PC-3 (cell line): ENCODE measurements around the gene EXD3. TPM values are rescaled to one million over a fixed set of nuclear protein-coding genes. Genes with fewer than 3 reads are reported as not detected.

Source experiments
- ATAC-seq: fragments of 200-7000 bp; cut with Tn5 transposase; 2 replicates; pipeline ENCODE4 v1.9.1; 2020; ENCODE audit warnings: mild to moderate bottlenecking, moderate library complexity
- BruUV-seq: library from RNA; stranded (reverse); fragments of 400-500 nt; replicated peaks from 2 replicates; lab custom pipeline; 2021; lab: Mats Ljungman, UMichigan
- CTCF ChIA-PET: fragments of 300-600 bp; sonication (Branson Sonifier 250); formaldehyde crosslinking; loops from one replicate; lab custom pipeline; 2022; ENCODE audit warnings: antibody characterized with exemption; lab: Charles Lee
- POLR2A ChIA-PET: fragments of 300-600 bp; sonication (Branson Sonifier 250); formaldehyde crosslinking; loops from one replicate; lab custom pipeline; 2022; ENCODE audit warnings: antibody characterized with exemption; ENCODE audit not compliant: unreplicated experiment; lab: Charles Lee
- DNase-seq: peaks from one replicate; pipeline ENCODE4 v3.0.0-alpha.2; 2015
- H2AFZ ChIP-seq: fragments of 300-600 bp; sonication (generic); 2 replicates; pipeline ENCODE4 v1.6.0; 2016; ENCODE audit warnings: antibody characterized with exemption, low read length
- H3F3A ChIP-seq: fragments of 300-600 bp; sonication (generic); one replicate; pipeline ENCODE4 v1.6.0; 2017; ENCODE audit warnings: antibody characterized with exemption, low read length, control low read depth, mild to moderate bottlenecking; ENCODE audit not compliant: unreplicated experiment
- H3K27ac ChIP-seq: fragments of 300-600 bp; sonication (generic); 2 replicates; pipeline ENCODE4 v1.5.1; 2016; ENCODE audit warnings: mild to moderate bottlenecking, low read length
- H3K27me3 ChIP-seq: fragments of 300-600 bp; sonication (generic); 2 replicates; pipeline ENCODE4 v1.6.1; 2016; ENCODE audit warnings: low read length, mixed read lengths
- H3K36me3 ChIP-seq: fragments of 300-600 bp; sonication (generic); 2 replicates; pipeline ENCODE4 v1.6.1; 2016; ENCODE audit warnings: low read depth, mixed run types, low read length, mixed read lengths
- H3K4me1 ChIP-seq: fragments of 300-600 bp; sonication (generic); 2 replicates; pipeline ENCODE4 v1.5.1; 2016; ENCODE audit warnings: low read length; ENCODE audit not compliant: insufficient read depth
- H3K4me2 ChIP-seq: fragments of 300-600 bp; sonication (generic); 2 replicates; pipeline ENCODE4 v1.6.0; 2016; ENCODE audit warnings: low read length
- H3K4me3 ChIP-seq: fragments of 300-600 bp; sonication (generic); 2 replicates; pipeline ENCODE4 v1.5.1; 2016; ENCODE audit warnings: mild to moderate bottlenecking, low read length, mixed read lengths
- H3K79me2 ChIP-seq: fragments of 300-600 bp; sonication (generic); 2 replicates; pipeline ENCODE4 v1.6.1; 2017; ENCODE audit warnings: low read length, mixed read lengths
- H3K9ac ChIP-seq: fragments of 300-600 bp; sonication (generic); 2 replicates; pipeline ENCODE4 v1.6.0; 2016; ENCODE audit warnings: mild to moderate bottlenecking, low read length
- H3K9me2 ChIP-seq: fragments of 300-600 bp; sonication (generic); replicated peaks from 2 replicates; pipeline ENCODE4 v1.6.1; 2016; ENCODE audit warnings: mixed run types, low read length, mixed read lengths
- H3K9me3 ChIP-seq: fragments of 300-600 bp; sonication (generic); 2 replicates; pipeline ENCODE4 v1.6.1; 2016; ENCODE audit warnings: low read length, mixed read lengths
- H4K20me1 ChIP-seq: fragments of 300-600 bp; sonication (generic); 2 replicates; pipeline ENCODE4 v1.6.1; 2016; ENCODE audit warnings: low read length, mixed read lengths
- EZH2 ChIP-seq: fragments of 300-600 bp; sonication (generic); IDR thresholded peaks from one replicate; pipeline ENCODE4 v1.6.1; 2017; ENCODE audit warnings: antibody characterized with exemption, mild to moderate bottlenecking, low read length; ENCODE audit not compliant: unreplicated experiment
- EZH2phosphoT487 ChIP-seq: fragments of 300-600 bp; sonication (generic); IDR thresholded peaks from 2 replicates; pipeline ENCODE4 v1.6.1; 2018; ENCODE audit warnings: mild to moderate bottlenecking, antibody characterized with exemption, low read length, borderline replicate concordance
- intact Hi-C: fragments of 100-400 bp; cut with micrococcal nuclease; formaldehyde crosslinking; loops from 2 replicates; pipeline ENCODE4 v1.9.0; 2023
- total RNA-seq: library from RNA; depleted of rRNA; stranded (reverse); fragments of >200 nt; gene quantifications from 2 replicates; pipeline ENCODE4 v1.2.3, GENCODE V29; 2014
- TF ChIP-seq, protein P1 (sequence below): fragments of 300-600 bp; sonication (generic); conservative IDR thresholded peaks from 2 replicates; pipeline ENCODE4 v1.5.1; 2017; ENCODE audit warnings: antibody characterized with exemption, low read depth, mild to moderate bottlenecking, low read length

Gene EXD3
- total RNA-seq, 1 experiment from 2014 or later: 1.9 TPM

DNA sequence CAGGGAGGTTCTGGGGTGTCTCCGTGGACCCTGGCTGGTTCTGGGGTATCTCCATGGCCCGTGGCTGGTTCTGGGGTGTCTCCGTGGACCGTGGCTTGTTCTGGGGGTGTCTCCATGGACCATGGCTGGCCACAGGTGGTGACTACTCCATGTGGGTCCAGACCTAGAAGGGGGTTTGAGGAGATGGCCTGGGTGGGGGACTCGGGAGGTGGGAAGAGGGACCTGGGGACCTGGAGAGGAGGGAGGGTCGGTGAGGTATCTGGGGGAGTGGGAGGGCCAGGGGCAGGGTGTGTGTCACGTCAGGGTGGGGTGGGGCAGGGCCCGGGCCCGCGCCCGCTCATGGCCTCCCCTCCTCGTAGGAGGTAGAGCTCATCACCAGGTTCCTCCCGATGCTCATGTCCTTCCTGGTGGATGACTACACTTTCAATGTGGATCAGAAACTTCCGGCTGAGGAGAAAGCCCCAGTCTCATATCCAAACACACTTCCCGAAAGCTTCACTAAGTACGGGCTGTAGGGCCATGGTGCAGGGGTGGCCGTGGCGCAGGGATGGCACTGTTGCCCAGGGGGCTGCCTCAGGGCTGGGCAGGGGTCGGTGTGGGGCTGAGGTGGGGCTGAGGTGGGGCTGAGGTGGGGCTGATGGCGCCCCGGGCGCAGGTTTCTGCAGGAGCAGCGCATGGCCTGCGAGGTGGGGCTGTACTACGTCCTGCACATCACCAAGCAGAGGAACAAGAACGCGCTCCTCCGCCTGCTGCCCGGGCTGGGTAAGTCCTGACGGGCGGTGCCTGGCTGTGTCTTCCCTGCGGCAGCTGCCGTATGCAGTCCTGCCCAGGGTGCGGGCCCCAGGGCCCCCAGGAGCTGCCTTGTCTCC, 156.1 kb downstream of the EXD3 start:
- H3K79me2 ChIP-seq: no peaks in the 10 kb centered on the region
- POLR2A ChIA-PET: no interaction called here

DNA sequence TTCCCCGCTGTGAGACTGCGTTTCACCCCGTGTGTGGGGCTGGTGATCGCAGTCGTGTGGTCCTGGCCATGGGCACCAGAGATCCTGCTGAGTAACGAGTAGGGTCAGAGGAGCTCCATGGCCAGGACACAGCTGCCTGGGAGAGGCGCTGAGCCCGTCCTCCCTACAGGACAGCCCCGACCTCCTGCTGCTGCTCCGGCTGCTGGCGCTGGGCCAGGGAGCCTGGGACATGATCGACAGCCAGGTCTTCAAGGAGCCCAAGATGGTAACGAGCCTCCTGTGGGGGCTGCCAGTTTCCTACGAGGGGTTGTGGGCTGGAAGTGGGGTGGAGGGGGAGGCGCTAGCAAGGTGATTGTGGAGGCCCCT, 156.8 kb downstream of the EXD3 start:
- Histone ChIP-seq H3F3A (no peaks in the 10 kb centered on the region), H3K36me3 (0 out of 2 replicates have a peak, but pooled peaks cover 6% of the 10 kb centered on the region), H3K4me2 (no peak overlapping the region), H3K9me3 (no peaks in the 10 kb centered on the region), H3K79me2 (no peaks in the 10 kb centered on the region), H3K9me2 (no peaks in the 10 kb centered on the region), H3K27me3 (no peaks in the 10 kb centered on the region), H3K4me3 (no peak overlapping the region), H3K9ac (no peak overlapping the region), H2AFZ (no peak overlapping the region), H4K20me1 (no peaks in the 10 kb centered on the region), H3K4me1 (no peaks in the 10 kb centered on the region), H3K27ac (no peak overlapping the region)
- ATAC-seq (no peak), DNase-seq (no peak)
- intact Hi-C loops: no loop called here
- no TSS peak for BruUV-seq
- ChIA-PET CTCF (no interaction called here), POLR2A (no interaction called here)
- TF ChIP-seq EZH2 (no peak), EZH2phosphoT487 (no peak)
- TF ChIP-seq, protein P1, sequence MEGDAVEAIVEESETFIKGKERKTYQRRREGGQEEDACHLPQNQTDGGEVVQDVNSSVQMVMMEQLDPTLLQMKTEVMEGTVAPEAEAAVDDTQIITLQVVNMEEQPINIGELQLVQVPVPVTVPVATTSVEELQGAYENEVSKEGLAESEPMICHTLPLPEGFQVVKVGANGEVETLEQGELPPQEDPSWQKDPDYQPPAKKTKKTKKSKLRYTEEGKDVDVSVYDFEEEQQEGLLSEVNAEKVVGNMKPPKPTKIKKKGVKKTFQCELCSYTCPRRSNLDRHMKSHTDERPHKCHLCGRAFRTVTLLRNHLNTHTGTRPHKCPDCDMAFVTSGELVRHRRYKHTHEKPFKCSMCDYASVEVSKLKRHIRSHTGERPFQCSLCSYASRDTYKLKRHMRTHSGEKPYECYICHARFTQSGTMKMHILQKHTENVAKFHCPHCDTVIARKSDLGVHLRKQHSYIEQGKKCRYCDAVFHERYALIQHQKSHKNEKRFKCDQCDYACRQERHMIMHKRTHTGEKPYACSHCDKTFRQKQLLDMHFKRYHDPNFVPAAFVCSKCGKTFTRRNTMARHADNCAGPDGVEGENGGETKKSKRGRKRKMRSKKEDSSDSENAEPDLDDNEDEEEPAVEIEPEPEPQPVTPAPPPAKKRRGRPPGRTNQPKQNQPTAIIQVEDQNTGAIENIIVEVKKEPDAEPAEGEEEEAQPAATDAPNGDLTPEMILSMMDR: no peak

More for the DNA sequence above, 156.1 kb downstream of the EXD3 start:
- Histone ChIP-seq H3K36me3 (0 out of 2 replicates have a peak, but pooled peaks cover 6% of the 10 kb centered on the region), H3K27me3 (no peaks in the 10 kb centered on the region), H4K20me1 (no peaks in the 10 kb centered on the region), H2AFZ (no peak overlapping the region), H3K4me3 (no peak overlapping the region), H3K4me1 (no peaks in the 10 kb centered on the region), H3K9me3 (no peaks in the 10 kb centered on the region), H3F3A (no peaks in the 10 kb centered on the region), H3K4me2 (no peak overlapping the region), H3K9ac (no peak overlapping the region), H3K9me2 (no peaks in the 10 kb centered on the region), H3K27ac (no peak overlapping the region)
- BruUV-seq: no TSS peak
- ATAC-seq: no peak
- DNase-seq: no peak
- CTCF ChIA-PET: no interaction called here
- TF ChIP-seq EZH2phosphoT487: no peak
- no peak for TF ChIP-seq EZH2
- TF ChIP-seq, protein P1: no peak
- intact Hi-C loops: no loop called here
